Measurements from ENCODE around the gene CCDC110. TPM values are rescaled to one million over a fixed set of nuclear protein-coding genes. Genes with fewer than 3 reads are reported as not detected.
A peak's percentile ranks its signal among the peaks of the same experiment; 100 is the strongest.

The CCDC110 gene
- total and polyA plus RNA-seq, 2 of the 4 experiments (the other 2 are of a cell fraction): 0.46 to 0.90 TPM

GRCh38 chr4:185429660-185430059 lies 41.9 kb downstream of the CCDC110 start:
- Histone ChIP-seq H2BK15ac (ENCODE audit: low read depth, low read length) (no peak overlapping the region), H3K4ac (ENCODE audit: low read depth, low read length) (no peak overlapping the region), H3K4me2 (ENCODE audit: low read depth, low read length) (no peak overlapping the region), H2BK120ac (ENCODE audit: low read depth, low read length) (no peak overlapping the region), H3K23ac (ENCODE audit: low read depth, low read length) (no peak overlapping the region), H3K9ac (ENCODE audit: low read depth, low read length) (no peak overlapping the region), H3K9me3 (ENCODE audit: control insufficient read depth, insufficient read depth, low read length) (no peaks in the 10 kb centered on the region), H3K14ac (replicated peaks; ENCODE audit: low read depth, low read length) (no peak overlapping the region), H3K27me3 (ENCODE audit: control insufficient read depth, insufficient read depth, low read length) (no peaks in the 10 kb centered on the region), H3K4me3 (ENCODE audit: insufficient read depth, low read depth, low read length) (no peak overlapping the region), H2AFZ (replicated peaks; ENCODE audit: low read length, poor library complexity) (no peak overlapping the region), H4K8ac (ENCODE audit: low read depth in 2 of 2, low read length in 2 of 2) (no peak overlapping the region), H2AK5ac (ENCODE audit: low read depth, low read length) (no peak overlapping the region), H3K36me3 (ENCODE audit: control insufficient read depth, insufficient read depth, low read length) (no peaks in the 10 kb centered on the region), H2AK9ac (replicated peaks; ENCODE audit: low read depth, low read length, poor library complexity) (peak overlapping the region; percentile 42), H2BK5ac (ENCODE audit: low read depth, low read length, poor library complexity, severe bottlenecking) (no peak overlapping the region), H3K27ac (ENCODE audit: insufficient read depth, low read length) (no peak overlapping the region), H4K91ac (ENCODE audit: insufficient read depth, low read depth, low read length) (no peak overlapping the region), H3K18ac (ENCODE audit: low read depth, low read length) (no peak overlapping the region), H3K9me1 (ENCODE audit: insufficient read depth, low read length) (peaks cover 5% of the 10 kb centered on the region), H3K4me1 (ENCODE audit: control insufficient read depth, insufficient read depth, low read length) (peaks cover 4% of the 10 kb centered on the region; the same call in 1 of the 2 replicates), H2BK20ac (ENCODE audit: low read depth, low read length) (no peak overlapping the region), H4K20me1 (ENCODE audit: insufficient read depth, low read length) (no peaks in the 10 kb centered on the region), H3K79me1 (ENCODE audit: low read depth in 1 of 2, low read length in 2 of 2) (peaks cover 7 to 9% of the 10 kb centered on the region in 2 experiments; a peak in 3 of 4 replicates), H4K5ac (ENCODE audit: low read depth, low read length) (no peak overlapping the region), H3K56ac (ENCODE audit: extremely low read depth, insufficient read depth, low read length) (no peak overlapping the region)
- CTCF ChIA-PET: no interaction called here
- DNase-seq: no peak
- no TSS peak for BruUV-seq (replicated peaks)
- no peak for ATAC-seq (ENCODE audit: low read depth)
- POLR2A ChIA-PET (ENCODE audit: unreplicated experiment): no interaction called here
- in situ Hi-C loops (cut with MboI; ENCODE audit: low sequenced_read_pairs) (no loop called here), intact Hi-C loops (cut with micrococcal nuclease) (loop anchor here (5.0 kb wide), 1 partner anchor 168 kb away; no protein-coding TSS in a partner anchor), dilution Hi-C loops (cut with HindIII; ENCODE audit: low sequenced_read_pairs, unreplicated experiment) (no loop called here)
- TF ChIP-seq NFE2L2 (IDR thresholded peaks at IDR 0.05; ENCODE audit: low read depth, low read length) (no peak), RFX5 (IDR thresholded peaks at IDR 0.05; ENCODE audit: low read depth, low read length) (no peak), SMC3 (IDR thresholded peaks at IDR 0.05; ENCODE audit: low read depth, low read length) (no peak), MAZ (IDR thresholded peaks at IDR 0.05; ENCODE audit: borderline replicate concordance, low read depth, low read length) (no peak), USF2 (IDR thresholded peaks at IDR 0.05; ENCODE audit: low read depth, low read length) (no peak), MXI1 (IDR thresholded peaks at IDR 0.05; ENCODE audit: borderline replicate concordance, low read depth, low read length) (no peak), POLR2A (IDR thresholded peaks at IDR 0.05; ENCODE audit: low read depth, low read length) (no peak), CTCF (conservative IDR thresholded peaks at IDR 0.05; ENCODE audit: low read depth, low read length) (no peak), MAFK (IDR thresholded peaks at IDR 0.05; ENCODE audit: low read depth, low read length) (no peak), RCOR1 (IDR thresholded peaks at IDR 0.05; ENCODE audit: insufficient replicate concordance, low read length) (no peak), CHD1 (IDR thresholded peaks at IDR 0.05; ENCODE audit: low read depth, low read length) (no peak), BHLHE40 (IDR thresholded peaks at IDR 0.05; ENCODE audit: low read depth, low read length) (no peak), FOS (IDR thresholded peaks at IDR 0.05; ENCODE audit: low read depth, low read length) (no peak), RAD21 (IDR thresholded peaks at IDR 0.05; ENCODE audit: low read length) (no peak), CEBPB (IDR thresholded peaks at IDR 0.05; ENCODE audit: low read depth, low read length) (no peak), ELK1 (IDR thresholded peaks at IDR 0.05; ENCODE audit: borderline replicate concordance, low read depth, low read length) (no peak)
- WGBS, 2 experiments (ENCODE audit: extremely low coverage in 2 of 2, insufficient read length in 1 of 2): no CpG with 5 or more reads among the region's 5 CpGs
